Upper lobe of left lung (tissue), 4 donors: ENCODE results near the gene LAMB4.
A peak's percentile ranks its signal among the peaks of the same experiment; 100 is the strongest.

ENCODE experiments used
- CTCF ChIP-seq, 6 experiments: fragments of 450-650 bp in 4 of 6; fragments of 200-600 bp in 2 of 6; sonication (generic) in 2 of 6; IDR thresholded peaks; one replicate each; pipeline ENCODE4 v1.5.1; 2016 to 2019; ENCODE audit warnings: antibody characterized with exemption in 6 of 6
- POLR2A ChIP-seq, 4 donors: fragments of 450-650 bp; IDR thresholded peaks; one replicate each; pipeline ENCODE4 v1.5.1; 2016 to 2017; ENCODE audit warnings: antibody characterized with exemption in 4 of 4, mild to moderate bottlenecking in 2 of 4
- POLR2AphosphoS5 ChIP-seq, 2 donors: sonication (generic); formaldehyde crosslinking; IDR thresholded peaks; one replicate each; pipeline ENCODE4 v1.5.1; 2017; ENCODE audit warnings: antibody characterized with exemption in 2 of 2

- TF ChIP-seq CTCF (IDR thresholded peaks at IDR 0.05) = peak; percentile 60 to 81 (median 73)
- TF ChIP-seq POLR2A (IDR thresholded peaks at IDR 0.05) = no peak
- TF ChIP-seq POLR2AphosphoS5 (IDR thresholded peaks at IDR 0.05) = no peak
Observed at GRCh38 chr7:108146070-108146842, 16.1 kb upstream of the LAMB4 start.
